Glomerular visceral epithelial cell (primary cell): ENCODE results near the gene TMEM51.

Source experiments
- DNase-seq: peaks from one replicate; pipeline ENCODE4 v3.0.0-alpha.2; 2016; ENCODE audit errors: extremely low spot score

TMEM51 gene

GRCh38 chr1:15218287-15219279, 65.0 kb downstream of the TMEM51 start:
- DNase-seq = peak; percentile 24

GRCh38 chr1:15219280-15220023, 65.9 kb downstream of the TMEM51 start:
- no peak for DNase-seq

DNA sequence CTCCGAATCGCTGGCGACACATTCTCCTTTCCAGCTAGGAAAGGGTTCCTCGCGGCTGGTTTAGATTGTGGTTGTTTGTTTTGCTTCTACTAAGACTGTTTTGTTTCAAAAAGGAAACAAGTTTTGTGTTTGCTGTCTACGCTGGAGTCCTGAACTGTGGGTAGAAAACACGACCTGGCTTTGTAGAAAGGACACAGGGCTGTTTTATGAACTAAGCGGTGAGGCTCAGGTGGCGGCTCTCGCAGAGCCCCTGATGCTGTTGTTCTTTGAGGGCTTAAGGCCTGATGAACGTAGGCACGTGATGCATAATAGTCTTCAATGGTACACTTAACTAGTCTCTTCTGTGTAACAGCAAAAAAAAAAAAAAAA, 66.5 kb downstream of the TMEM51 start:
- no peak for DNase-seq

DNA sequence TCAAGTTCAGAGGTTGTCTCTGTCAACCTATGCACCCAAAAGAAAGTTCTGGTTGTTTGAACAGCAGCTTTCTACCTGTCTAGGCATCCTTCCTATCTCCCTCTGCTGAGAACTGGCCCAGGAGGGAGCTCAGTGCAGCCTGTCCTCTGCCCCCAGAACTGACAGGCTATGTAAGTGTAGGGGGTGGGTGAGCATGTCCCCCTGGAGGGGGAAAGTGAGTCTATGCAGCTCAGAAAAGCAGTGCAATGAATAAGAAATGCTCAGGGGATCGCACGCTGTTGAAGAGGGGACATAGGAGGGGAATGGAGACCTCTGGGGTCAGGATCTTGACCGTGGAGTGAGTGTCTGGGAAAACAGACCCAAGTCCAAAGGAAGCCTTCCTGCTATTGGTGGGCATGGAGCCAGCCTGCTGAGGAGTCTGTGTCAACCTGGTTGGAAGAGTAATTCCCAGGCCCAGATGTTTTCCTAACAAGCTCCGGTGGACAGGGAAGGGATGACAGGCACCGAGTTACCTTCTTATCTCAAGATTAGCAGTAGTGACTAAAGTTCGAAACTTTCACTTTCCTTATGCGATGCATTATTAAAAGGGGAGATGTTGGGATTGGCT, 67.4 kb downstream of the TMEM51 start:
- no peak for DNase-seq

GRCh38 chr1:15222653-15223303, 69.2 kb downstream of the TMEM51 start:
- no peak for DNase-seq

DNA sequence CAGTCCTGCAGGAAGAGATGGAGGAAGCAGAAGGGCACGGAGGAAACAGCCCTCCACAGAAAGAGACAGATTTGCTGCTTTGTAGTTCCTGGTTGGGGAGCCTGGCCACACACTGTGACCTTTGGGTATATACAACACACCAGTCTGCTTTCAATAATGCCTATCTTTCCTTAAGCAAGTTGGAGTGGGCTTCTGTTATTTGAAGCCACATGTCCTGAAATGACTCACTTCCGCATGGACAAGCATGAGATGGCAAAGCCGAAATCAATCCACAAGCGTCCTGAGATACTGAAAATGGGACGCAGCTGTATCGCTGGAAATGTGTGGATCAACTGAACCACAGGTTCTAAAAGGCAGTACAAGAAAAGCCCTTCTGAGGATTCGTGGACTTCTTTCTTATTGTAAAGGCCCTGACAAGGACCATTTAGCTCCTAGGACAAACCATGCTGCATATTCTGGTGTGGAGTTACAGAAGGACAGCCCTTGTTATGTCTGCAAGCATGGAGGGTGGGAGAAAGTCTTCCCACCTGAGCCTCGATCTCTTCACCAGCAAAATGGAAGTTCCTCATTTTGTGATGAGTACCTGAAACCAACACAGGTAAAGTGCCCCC, 70.8 kb downstream of the TMEM51 start:
- DNase-seq = no peak

- no peak for DNase-seq
Measured at GRCh38 chr1:15224974-15225373, 71.4 kb downstream of the TMEM51 start.

DNA sequence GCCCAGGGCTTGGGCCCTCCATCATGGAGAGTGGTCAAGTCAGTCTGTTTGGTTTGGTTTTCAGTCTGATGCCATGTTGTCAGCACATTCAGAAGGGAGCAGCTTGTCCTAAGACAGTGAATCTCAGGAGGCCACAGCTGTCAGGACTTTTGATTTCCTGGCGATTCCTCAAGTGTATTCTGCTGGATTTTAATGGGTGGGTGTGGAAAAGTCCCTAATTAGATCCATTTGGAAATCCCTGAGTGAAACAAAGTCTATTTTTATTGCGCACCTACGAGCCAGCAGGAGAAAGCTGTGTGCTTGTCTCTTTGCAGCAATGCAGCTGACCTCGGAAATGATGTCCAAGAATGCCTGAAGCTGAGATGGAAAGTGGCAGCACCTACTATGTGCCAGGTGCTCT, 71.9 kb downstream of the TMEM51 start:
- no peak for DNase-seq

DNA sequence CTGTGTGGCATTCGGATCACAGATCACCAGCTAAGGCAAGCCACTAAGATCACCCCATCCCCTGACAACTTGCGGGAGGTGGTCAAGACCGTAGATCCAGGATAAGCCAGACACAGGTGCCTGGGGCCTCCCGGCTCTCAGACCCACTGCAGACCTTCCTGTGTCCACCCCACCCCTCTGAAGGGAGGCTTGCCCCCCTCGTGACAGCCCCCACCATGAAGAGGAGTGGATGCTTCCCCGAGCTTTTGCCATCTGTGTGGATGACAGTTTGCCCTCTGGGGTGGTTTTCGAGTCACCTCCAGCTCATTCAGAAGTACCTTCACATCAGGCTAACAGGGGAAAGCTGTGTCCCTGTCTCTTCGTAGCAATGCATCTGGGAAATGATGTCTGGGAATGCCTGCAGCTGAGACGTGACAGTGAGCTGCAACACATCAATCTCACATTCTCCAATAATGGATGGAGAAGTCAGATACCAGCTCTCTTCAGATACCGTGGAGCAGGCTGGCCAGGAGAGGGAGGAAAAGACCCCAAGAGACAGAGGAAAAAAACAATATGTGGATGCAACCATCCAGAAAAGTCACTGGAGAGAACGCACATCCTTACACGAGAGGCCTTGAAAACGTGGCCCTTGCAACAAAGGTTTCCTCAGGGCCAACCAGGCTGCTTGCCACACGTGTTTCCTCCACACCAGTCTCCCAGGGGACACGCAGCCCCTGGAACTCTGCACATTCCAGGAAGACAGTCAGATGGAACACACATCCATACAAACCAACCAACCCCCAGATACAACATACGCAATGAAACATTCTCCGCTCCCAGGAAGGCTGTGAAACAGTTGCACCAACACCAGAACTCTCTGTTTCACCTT, 73.1 kb downstream of the TMEM51 start:
- DNase-seq = no peak

- no peak for DNase-seq
Measured at GRCh38 chr1:15229707-15230131, 76.2 kb downstream of the TMEM51 start.

GRCh38 chr1:15231714-15232201, 78.2 kb downstream of the TMEM51 start:
- DNase-seq = no peak

GRCh38 chr1:15233689-15234088, 80.1 kb downstream of the TMEM51 start:
- DNase-seq = no peak

DNA sequence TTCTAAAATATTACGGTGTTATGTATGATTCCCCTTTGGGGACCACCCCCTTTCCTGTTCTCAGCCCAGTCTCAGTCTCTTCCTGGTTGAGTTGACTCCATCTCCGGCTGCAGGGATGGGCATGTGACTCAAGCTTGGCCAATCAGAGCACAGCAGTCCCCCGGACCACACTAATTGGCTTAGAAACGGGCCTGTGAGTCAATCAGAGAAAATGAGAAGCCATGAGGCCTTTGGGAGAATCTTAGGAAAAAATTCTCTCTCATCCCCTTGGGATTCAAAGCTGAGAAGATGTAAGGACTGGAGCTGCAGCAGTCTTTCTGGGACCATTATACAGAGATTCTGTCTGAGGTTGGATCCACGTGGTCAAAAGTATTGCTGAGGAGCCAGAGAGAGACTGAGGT, 82.8 kb downstream of the TMEM51 start:
- DNase-seq = no peak

GRCh38 chr1:15236746-15237145, 83.2 kb downstream of the TMEM51 start:
- no peak for DNase-seq

DNA sequence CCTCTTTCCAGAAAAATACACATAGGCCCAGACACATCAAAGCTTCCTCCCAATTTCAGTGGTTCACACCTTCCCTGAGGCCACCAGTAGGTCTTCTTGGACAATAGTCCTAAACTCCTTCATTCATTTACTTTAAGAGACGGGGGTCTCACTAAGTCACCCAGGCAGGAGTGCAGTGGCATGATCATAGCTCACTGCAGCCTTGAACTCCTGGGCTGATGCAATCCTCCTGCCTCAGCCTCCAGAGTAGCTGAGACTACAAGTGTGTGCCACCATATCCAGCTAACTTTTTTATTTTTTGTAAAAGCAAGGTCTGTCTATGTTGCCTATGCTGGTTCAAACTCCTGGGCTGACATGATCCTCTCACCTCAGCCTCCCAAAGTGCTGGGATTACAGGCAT, 85.2 kb downstream of the TMEM51 start:
- DNase-seq = no peak

GRCh38 chr1:15242766-15243165, 89.2 kb downstream of the TMEM51 start:
- DNase-seq = no peak

DNA sequence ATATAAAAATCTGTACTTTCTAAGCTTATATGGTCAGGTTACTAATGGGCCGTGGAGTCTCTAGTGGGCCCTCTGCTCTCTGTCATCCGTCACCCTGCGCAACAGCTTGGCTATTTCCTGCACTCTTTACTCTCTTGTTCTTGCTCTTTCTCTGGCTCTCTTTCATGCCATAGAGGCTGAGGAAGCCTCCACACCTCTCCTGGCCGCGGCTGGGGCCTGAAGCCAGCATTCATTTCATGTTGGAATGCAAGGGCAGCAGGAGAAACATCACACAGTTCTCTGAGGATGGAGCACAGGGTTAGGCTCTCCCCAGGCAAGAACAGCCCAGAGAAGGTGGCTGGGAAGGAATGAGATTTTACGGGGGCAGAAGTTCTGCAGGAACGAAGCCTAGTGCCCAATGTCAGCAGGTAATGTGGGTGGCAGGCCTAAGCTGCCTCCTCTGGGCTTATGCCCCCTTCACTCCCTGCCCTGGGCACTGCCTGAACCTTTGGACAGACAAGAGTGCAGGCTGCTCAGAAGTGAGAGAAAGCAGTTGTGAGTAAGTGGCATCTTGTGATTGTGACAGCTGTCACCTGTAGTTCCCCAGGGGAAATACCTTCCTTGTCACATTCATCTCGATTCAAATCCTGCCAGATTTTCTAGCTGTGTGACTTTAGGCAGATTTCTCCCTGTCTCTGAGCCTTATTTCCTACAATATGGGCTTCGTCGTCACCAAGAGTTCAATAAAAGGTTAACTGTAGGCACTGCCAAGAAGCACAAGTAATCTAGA, 89.9 kb downstream of the TMEM51 start:
- no peak for DNase-seq

- DNase-seq = no peak
Measured at GRCh38 chr1:15244813-15245212, 91.3 kb downstream of the TMEM51 start.

- DNase-seq = no peak
Measured at GRCh38 chr1:15245593-15246360, 92.2 kb downstream of the TMEM51 start.
